NB4 (cell line): Measurements from ENCODE around the gene CCDC152.

ENCODE experiments used
- CTCF ChIP-seq: IDR thresholded peaks from one replicate; pipeline ENCODE4 v1.5.1; 2012; ENCODE audit warnings: low read depth, low read length
- MAX ChIP-seq: IDR thresholded peaks from 2 replicates; pipeline ENCODE4 v1.6.1; 2011; ENCODE audit warnings: low read depth, low read length
- MYC ChIP-seq: IDR thresholded peaks from 2 replicates; pipeline ENCODE4 v1.6.1; 2011; ENCODE audit warnings: low read depth, low read length
- POLR2A ChIP-seq: IDR thresholded peaks from 2 replicates; pipeline ENCODE4 v1.6.1; 2011; ENCODE audit warnings: mild to moderate bottlenecking; ENCODE audit not compliant: insufficient read length; ENCODE audit errors: extremely low read depth

GRCh38 chr5:42812620-42813019, 56.0 kb downstream of the CCDC152 start:
- no peak for TF ChIP-seq POLR2A
- TF ChIP-seq CTCF, result no peak
- no peak for TF ChIP-seq MAX
- TF ChIP-seq MYC, result no peak
